CD4-positive, alpha-beta T cell treated with Interferon gamma for 1 hour (primary cell): ENCODE data around the gene GOLIM4.

Experiments
- DNase-seq: peaks from one replicate; pipeline ENCODE4 v3.0.0-alpha.2; 2020

Gene GOLIM4

GRCh38 chr3:167989066-167989465 is 106.7 kb downstream of the GOLIM4 start:
- no peak for DNase-seq

- DNase-seq: no peak
These were observed 112.1 kb downstream of the GOLIM4 start for GRCh38 chr3:167983583-167983982.

DNA sequence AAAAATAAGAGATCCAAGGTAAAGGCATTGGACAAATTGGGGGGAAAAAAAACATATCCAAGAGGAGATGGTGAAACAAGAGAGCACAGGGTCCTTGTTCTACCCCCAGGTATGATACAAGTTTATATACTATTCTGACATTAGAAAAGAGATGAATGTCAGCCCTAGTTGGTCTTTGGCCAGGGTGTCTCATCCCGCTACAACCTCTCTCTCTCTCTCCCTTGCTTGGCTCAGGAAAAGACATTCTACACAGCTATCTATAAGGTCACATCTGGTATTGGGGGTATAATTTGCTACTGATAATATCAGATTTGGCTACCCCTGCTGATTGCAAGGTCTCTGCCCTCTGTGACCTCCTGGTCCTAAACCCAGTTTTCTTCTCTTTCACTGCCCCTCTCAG is 117.2 kb downstream of the GOLIM4 start:
- DNase-seq: no peak

DNA sequence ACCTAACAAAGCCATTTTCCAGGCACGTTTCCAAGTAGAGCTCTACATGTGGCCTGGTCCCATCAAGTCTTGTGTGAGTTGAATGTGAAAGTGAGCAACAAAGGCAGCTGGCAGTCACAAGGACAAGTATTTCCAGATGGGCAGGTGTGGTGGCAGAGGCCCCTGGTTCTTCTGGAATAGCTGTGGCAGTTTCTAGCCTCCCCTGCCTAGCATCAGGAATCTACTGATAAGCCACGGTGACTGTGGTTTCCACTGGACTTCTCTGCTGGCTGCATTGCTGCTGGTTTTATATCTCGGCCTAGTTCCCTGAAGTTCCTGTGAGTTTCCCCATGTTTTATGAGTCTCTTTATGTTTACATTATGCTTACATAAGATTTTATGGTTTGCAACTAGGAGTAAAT is 117.7 kb downstream of the GOLIM4 start:
- DNase-seq: no peak

DNA sequence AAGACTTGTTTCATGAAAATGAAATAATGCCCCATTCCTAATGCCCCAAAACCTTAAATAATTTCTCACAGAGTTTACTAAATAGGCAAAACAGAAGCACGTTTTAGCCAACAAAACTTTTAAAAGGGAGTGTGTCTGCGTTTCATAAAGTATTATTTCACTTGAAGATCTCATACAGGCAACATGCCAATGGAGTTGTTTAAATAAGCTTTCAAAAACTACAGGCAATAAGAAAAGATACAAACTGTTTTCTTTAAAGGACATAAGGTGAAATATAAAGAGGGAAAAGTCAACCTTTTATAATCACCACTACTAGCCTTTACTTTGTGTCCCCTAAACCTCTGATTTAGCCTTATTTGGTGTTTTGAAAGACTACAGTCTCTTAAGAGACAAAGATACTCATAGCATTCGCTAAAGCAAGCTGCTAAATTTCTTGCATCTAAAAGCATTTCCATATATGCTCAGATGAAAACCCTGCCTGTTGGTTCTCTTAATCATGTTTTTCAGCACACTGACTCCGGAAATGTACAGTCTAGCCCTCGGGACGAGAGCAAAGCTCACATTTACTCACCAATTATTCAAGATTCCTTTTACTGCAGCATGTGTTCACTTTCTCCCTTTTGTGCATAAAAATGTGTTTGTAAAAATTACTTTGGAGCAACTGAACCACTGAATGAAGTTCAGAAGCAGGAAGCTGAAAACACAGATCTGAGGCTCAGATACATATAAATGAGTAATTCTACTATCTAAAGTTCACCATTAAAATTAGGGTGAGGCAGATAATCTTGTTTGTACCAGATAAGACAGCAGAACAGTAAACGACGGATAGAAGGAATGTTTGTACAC is 119.0 kb downstream of the GOLIM4 start:
- no peak for DNase-seq

- no peak for DNase-seq
These were observed 121.8 kb downstream of the GOLIM4 start for GRCh38 chr3:167973901-167974300.

DNA sequence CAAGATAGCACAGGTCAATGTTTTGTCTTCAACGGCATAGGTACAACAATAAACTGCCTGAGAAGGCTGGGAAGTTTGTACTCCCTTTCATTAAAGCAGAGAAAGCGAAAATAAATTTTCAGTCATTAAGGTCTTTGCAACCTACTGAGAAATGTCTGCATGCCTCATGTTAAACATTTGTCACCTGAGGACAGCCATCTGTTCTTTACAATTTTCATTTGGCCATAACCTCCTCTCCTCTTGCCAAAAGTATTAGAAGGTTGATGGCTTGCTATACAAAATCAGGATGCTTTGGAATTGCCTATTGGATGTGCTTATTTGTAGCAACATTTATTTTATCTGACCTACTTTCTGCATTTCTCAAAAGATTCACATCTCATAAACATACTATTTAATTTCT is 122.7 kb downstream of the GOLIM4 start:
- DNase-seq: no peak

DNA sequence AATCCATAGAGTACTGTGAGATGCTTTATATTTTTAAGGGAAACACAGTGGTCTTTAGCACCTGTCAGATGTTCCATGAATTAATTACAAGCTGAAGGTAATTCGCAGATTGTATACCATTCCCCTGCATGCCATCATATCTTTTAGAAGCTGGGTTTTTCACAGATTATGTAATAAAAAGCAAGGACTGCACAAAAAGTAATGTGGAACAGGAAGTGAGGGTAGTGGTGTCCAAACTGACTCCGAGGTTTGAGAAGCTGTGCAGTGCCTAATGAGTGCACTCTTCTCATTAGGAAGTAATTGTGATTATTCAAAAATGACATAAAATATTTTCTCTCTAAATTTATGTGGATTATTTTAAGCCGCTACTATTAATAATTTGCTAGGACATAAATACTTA is 123.2 kb downstream of the GOLIM4 start:
- DNase-seq: no peak

GRCh38 chr3:167969548-167969947 is 126.2 kb downstream of the GOLIM4 start:
- DNase-seq: no peak

DNA sequence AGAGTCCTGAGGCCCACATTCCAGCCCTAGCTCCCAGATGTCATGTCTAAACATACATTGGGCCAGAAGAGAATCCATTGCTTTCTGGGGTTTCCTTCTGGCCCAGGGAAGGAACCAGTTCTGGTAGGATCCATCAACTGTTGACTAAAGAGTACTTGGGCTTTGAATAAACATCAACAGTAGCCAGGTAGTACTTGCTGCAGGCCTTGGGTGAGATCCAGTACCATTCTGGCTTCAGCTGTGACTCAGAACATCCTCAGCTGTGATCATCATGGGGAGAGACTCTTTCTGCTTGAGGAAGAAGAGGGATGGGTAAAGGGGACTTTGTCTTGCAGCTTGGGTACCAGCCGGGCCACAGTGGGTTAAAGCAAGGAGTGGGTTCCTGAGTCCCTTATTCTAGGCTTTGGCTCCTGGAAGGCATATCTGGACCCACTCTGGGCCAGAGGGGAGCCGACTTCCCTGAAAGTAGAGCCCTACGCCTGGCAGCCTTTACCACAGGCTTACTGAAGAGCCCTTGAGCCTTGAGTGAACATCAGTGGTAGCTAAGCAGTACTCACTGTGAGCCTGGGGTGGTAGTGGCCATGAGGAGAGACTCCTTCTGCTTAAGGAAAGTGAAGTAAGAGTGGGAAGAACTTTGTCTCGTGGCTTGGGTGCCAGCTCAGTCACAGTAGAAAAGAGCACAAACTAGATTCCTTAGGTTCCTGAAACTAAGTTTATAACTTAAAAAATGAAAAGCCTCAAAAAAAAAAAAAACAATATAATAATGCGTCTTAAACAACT is 128.3 kb downstream of the GOLIM4 start:
- no peak for DNase-seq
